ENCODE measurements around the gene CFAP210.
"Not testable (repeated sequence)": the region's sequence is repeated elsewhere in the genome, so short reads cannot be mapped to it uniquely, and the experiment has no call there.

DNA sequence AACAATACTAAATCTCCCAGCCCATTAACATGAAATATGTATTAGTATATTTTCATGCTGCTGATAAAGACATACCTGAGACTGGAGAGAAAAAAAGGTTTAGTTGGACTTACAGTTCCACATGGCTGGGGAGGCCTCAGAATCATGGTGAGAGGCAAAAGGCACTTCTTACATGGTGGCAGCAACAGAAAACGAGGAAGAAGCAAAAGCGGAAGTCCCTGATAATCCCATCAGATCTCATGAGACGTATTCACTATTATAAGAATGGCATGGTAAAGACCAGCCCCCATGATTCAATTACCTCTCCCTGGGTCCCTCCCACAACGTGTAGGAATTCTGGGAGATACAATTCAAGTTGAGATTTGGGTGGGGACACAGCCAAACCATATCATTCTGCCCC, 7.4 kb downstream of the CFAP210 start:
- not testable (repeated sequence) for TF ChIP-seq POLR2A (IDR thresholded peaks at IDR 0.05; ENCODE audit: low read depth); POLR2AphosphoS5 (IDR thresholded peaks at IDR 0.05); EP300 (IDR thresholded peaks at IDR 0.05)
- TF ChIP-seq, protein P1, sequence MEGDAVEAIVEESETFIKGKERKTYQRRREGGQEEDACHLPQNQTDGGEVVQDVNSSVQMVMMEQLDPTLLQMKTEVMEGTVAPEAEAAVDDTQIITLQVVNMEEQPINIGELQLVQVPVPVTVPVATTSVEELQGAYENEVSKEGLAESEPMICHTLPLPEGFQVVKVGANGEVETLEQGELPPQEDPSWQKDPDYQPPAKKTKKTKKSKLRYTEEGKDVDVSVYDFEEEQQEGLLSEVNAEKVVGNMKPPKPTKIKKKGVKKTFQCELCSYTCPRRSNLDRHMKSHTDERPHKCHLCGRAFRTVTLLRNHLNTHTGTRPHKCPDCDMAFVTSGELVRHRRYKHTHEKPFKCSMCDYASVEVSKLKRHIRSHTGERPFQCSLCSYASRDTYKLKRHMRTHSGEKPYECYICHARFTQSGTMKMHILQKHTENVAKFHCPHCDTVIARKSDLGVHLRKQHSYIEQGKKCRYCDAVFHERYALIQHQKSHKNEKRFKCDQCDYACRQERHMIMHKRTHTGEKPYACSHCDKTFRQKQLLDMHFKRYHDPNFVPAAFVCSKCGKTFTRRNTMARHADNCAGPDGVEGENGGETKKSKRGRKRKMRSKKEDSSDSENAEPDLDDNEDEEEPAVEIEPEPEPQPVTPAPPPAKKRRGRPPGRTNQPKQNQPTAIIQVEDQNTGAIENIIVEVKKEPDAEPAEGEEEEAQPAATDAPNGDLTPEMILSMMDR (IDR thresholded peaks at IDR 0.05), result not testable (repeated sequence)

Data from esophagus muscularis mucosa (tissue), 4 donors.